ENCODE data around the gene SPTAN1. TPM values are rescaled to one million over a fixed set of nuclear protein-coding genes. Genes with fewer than 3 reads are reported as not detected.
"Not testable (repeated sequence)": the region's sequence is repeated elsewhere in the genome, so short reads cannot be mapped to it uniquely, and the experiment has no call there.

SPTAN1 gene
- total RNA-seq, 2 donors from 2014 or later, result 243 to 260 TPM

- H3K4me1 Mint-ChIP-seq (ENCODE audit: low read depth in 2 of 2), result peaks cover 25 to 30% of the 10 kb centered on the region in 2 donors
- no peaks in the 10 kb centered on the region for H3K36me3 Mint-ChIP-seq
- no peaks in the 10 kb centered on the region for H3K27me3 Mint-ChIP-seq
- no peaks in the 10 kb centered on the region for H3K9me3 Mint-ChIP-seq
- ATAC-seq (peak; percentile 92 to 97), DNase-seq (ENCODE audit: low spot score) (peak; percentile 73)
- peak overlapping the region; percentile 62 to 73 for H3K27ac Mint-ChIP-seq
- H3K4me3 Mint-ChIP-seq, result peak overlapping the region; percentile 76
Measured at GRCh38 chr9:128558431-128559310, 6.3 kb downstream of the SPTAN1 start.

GRCh38 chr9:128565578-128565977, 13.2 kb downstream of the SPTAN1 start:
- Mint-ChIP-seq H3K4me1 (ENCODE audit: low read depth in 2 of 2) (peaks cover 7 to 18% of the 10 kb centered on the region in 2 donors), H3K27ac (no peak overlapping the region), H3K9me3 (no peaks in the 10 kb centered on the region), H3K4me3 (no peak overlapping the region), H3K27me3 (no peaks in the 10 kb centered on the region), H3K36me3 (peaks cover 9% of the 10 kb centered on the region)
- ATAC-seq (no peak), DNase-seq (ENCODE audit: low spot score) (no peak)

GRCh38 chr9:128568470-128569078, 16.2 kb downstream of the SPTAN1 start:
- ATAC-seq, result no peak
- DNase-seq (ENCODE audit: low spot score), result no peak
- no peaks in the 10 kb centered on the region for H3K9me3 Mint-ChIP-seq
- no peak overlapping the region for H3K4me3 Mint-ChIP-seq
- no peaks in the 10 kb centered on the region for H3K27me3 Mint-ChIP-seq
- peak overlapping the region in 1 of 2 donors; percentile 6 for H3K27ac Mint-ChIP-seq
- H3K4me1 Mint-ChIP-seq (ENCODE audit: low read depth in 2 of 2), result peaks cover 7 to 24% of the 10 kb centered on the region in 2 donors
- peaks cover 17% of the 10 kb centered on the region for H3K36me3 Mint-ChIP-seq

DNA sequence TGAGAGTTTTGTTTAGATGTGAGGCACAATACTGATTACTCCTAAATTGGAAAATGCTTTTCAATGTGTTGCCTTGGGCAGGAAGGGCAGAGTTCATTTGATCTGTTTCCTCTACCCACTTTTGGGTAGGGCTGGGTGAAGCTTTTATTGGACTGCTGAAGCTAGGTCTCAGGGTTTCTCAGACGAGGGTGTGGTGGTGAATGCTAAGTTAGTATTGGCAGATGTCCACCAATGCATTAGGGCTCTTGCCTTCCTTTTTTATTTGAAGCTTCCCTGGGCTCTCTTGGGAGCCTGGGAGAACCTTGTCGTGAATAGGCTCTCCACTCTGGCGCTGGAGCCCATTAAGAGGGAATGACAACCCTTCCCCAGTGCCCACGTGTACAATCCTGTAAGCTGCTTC, 23.1 kb downstream of the SPTAN1 start:
- Mint-ChIP-seq H3K9me3 (no peaks in the 10 kb centered on the region), H3K27me3 (no peaks in the 10 kb centered on the region), H3K4me1 (ENCODE audit: low read depth in 2 of 2) (peaks cover 0 to 11% of the 10 kb centered on the region in 2 donors), H3K27ac (no peak overlapping the region), H3K4me3 (no peak overlapping the region), H3K36me3 (peaks cover 37% of the 10 kb centered on the region)
- no peak for DNase-seq (ENCODE audit: low spot score)
- ATAC-seq, result no peak

GRCh38 chr9:128575916-128576315, 23.5 kb downstream of the SPTAN1 start:
- DNase-seq (ENCODE audit: low spot score), result no peak
- Mint-ChIP-seq H3K9me3 (no peaks in the 10 kb centered on the region), H3K27ac (no peak overlapping the region), H3K4me3 (no peak overlapping the region), H3K4me1 (ENCODE audit: low read depth in 2 of 2) (peaks cover 0 to 11% of the 10 kb centered on the region in 2 donors), H3K36me3 (peaks cover 37% of the 10 kb centered on the region), H3K27me3 (no peaks in the 10 kb centered on the region)
- no peak for ATAC-seq

GRCh38 chr9:128577206-128577605, 24.8 kb downstream of the SPTAN1 start:
- Mint-ChIP-seq H3K4me3 (no peak overlapping the region), H3K27ac (no peak overlapping the region), H3K36me3 (peaks cover 35% of the 10 kb centered on the region), H3K27me3 (no peaks in the 10 kb centered on the region), H3K9me3 (no peaks in the 10 kb centered on the region), H3K4me1 (ENCODE audit: low read depth in 2 of 2) (peaks cover 0 to 9% of the 10 kb centered on the region in 2 donors)
- DNase-seq (ENCODE audit: low spot score) (no peak), ATAC-seq (no peak)

- Mint-ChIP-seq H3K4me3 (no peak overlapping the region), H3K27ac (no peak overlapping the region), H3K4me1 (ENCODE audit: low read depth in 2 of 2) (no peaks in the 10 kb centered on the region)
Measured at GRCh38 chr9:128579194-128579593, 26.8 kb downstream of the SPTAN1 start.

GRCh38 chr9:128580731-128581130, 28.3 kb downstream of the SPTAN1 start:
- Mint-ChIP-seq H3K27me3 (no peaks in the 10 kb centered on the region), H3K9me3 (no peaks in the 10 kb centered on the region), H3K4me3 (no peak overlapping the region), H3K27ac (no peak overlapping the region), H3K36me3 (peaks cover 47% of the 10 kb centered on the region), H3K4me1 (ENCODE audit: low read depth in 2 of 2) (no peaks in the 10 kb centered on the region)
- ATAC-seq, result no peak
- no peak for DNase-seq (ENCODE audit: low spot score)

More at GRCh38 chr9:128579194-128579593, 26.8 kb downstream of the SPTAN1 start:
- ATAC-seq (no peak), DNase-seq (ENCODE audit: low spot score) (no peak)
- Mint-ChIP-seq H3K27me3 (no peaks in the 10 kb centered on the region), H3K36me3 (peaks cover 51% of the 10 kb centered on the region), H3K9me3 (no peaks in the 10 kb centered on the region)

DNA sequence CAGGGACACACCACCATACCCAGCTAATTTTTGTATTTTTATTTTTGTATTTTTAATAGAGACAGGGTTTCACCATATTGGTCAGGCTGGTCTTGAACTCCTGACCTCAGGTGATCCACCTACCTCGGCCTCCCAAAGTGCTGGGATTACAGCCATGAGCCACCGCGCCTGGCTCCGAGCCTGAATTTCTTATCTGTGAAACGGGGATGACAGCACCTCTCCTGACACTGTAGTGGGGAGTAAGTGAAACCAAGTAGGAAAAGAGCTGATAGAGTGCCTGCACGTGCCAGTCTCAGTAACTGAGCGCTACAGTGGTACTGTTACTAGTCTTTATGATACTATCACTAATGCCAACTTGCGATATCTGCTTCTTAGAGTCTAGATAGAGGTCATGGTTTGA, 32.8 kb downstream of the SPTAN1 start:
- H3K4me1 Mint-ChIP-seq (ENCODE audit: low read depth in 2 of 2); H3K9me3 Mint-ChIP-seq; ATAC-seq; H3K27me3 Mint-ChIP-seq; DNase-seq (ENCODE audit: low spot score); H3K27ac Mint-ChIP-seq; H3K4me3 Mint-ChIP-seq: not testable (repeated sequence)
- H3K36me3 Mint-ChIP-seq, result peaks cover 37% of the 10 kb centered on the region

GRCh38 chr9:128586934-128587333, 34.5 kb downstream of the SPTAN1 start:
- peaks cover 39% of the 10 kb centered on the region for H3K36me3 Mint-ChIP-seq
- H3K4me3 Mint-ChIP-seq; DNase-seq (ENCODE audit: low spot score); H3K4me1 Mint-ChIP-seq (ENCODE audit: low read depth in 2 of 2); ATAC-seq; H3K9me3 Mint-ChIP-seq; H3K27me3 Mint-ChIP-seq: not testable (repeated sequence)
- H3K27ac Mint-ChIP-seq, result peak overlapping the region in 1 of 2 donors; percentile 65

DNA sequence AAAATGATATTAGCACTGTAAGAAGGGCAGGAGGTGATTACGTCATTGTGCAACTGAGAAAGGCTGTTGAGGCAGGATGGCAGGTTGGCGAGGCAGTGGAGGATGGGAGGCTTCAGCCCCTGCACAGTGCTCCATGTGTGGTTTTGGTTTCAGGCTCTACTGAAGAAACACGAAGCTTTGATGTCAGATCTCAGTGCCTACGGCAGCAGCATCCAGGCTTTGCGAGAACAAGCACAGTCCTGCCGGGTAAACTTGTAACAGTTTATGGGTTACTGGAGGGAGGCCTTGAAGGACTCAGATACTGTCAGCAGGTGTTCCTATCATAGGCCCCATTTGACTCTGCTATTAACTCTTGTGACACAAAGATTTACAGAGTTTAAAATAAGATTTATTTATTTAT, 35.1 kb downstream of the SPTAN1 start:
- H3K27me3 Mint-ChIP-seq, result no peaks in the 10 kb centered on the region
- H3K4me1 Mint-ChIP-seq (ENCODE audit: low read depth in 2 of 2), result peaks cover 0 to 3% of the 10 kb centered on the region in 2 donors
- DNase-seq (ENCODE audit: low spot score) (no peak), ATAC-seq (peak; percentile 28 to 82)
- H3K27ac Mint-ChIP-seq, result peak overlapping the region in 1 of 2 donors; percentile 65
- no peaks in the 10 kb centered on the region for H3K9me3 Mint-ChIP-seq
- H3K4me3 Mint-ChIP-seq, result no peak overlapping the region
- H3K36me3 Mint-ChIP-seq, result peaks cover 38% of the 10 kb centered on the region

GRCh38 chr9:128588581-128589233, 36.3 kb downstream of the SPTAN1 start:
- no peak overlapping the region for H3K4me3 Mint-ChIP-seq
- H3K9me3 Mint-ChIP-seq, result no peaks in the 10 kb centered on the region
- ATAC-seq, result no peak
- no peak overlapping the region for H3K27ac Mint-ChIP-seq
- peaks cover 0 to 3% of the 10 kb centered on the region in 2 donors for H3K4me1 Mint-ChIP-seq (ENCODE audit: low read depth in 2 of 2)
- peaks cover 27% of the 10 kb centered on the region for H3K36me3 Mint-ChIP-seq
- H3K27me3 Mint-ChIP-seq, result no peaks in the 10 kb centered on the region
- no peak for DNase-seq (ENCODE audit: low spot score)

DNA sequence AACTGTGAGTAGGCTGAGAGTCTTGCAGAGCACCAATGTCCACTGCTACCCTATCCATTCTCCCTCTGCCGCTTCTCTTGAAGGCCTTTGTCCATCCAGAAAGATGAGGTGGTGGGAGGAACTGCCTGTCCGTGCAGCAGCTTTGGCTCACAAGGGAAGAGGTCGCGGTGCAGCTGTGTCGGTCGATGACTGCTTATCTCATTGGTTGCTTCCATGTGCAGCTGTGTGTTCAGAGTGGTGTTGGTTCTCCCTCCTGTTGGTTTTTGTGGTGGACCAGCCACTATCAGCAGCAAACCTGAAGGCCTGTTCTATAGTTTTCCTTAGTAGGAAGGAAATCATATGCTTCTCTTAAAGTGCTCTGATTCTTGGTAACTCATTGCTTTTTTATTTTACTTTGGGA, 40.7 kb downstream of the SPTAN1 start:
- no peak for ATAC-seq
- no peaks in the 10 kb centered on the region for H3K27me3 Mint-ChIP-seq
- no peaks in the 10 kb centered on the region for H3K9me3 Mint-ChIP-seq
- H3K4me3 Mint-ChIP-seq, result no peak overlapping the region
- DNase-seq (ENCODE audit: low spot score), result no peak
- H3K36me3 Mint-ChIP-seq, result peaks cover 13% of the 10 kb centered on the region
- H3K27ac Mint-ChIP-seq, result no peak overlapping the region
- no peaks in the 10 kb centered on the region for H3K4me1 Mint-ChIP-seq (ENCODE audit: low read depth in 2 of 2)

GRCh38 chr9:128593856-128594255, 41.5 kb downstream of the SPTAN1 start:
- Mint-ChIP-seq H3K4me1 (ENCODE audit: low read depth in 2 of 2) (no peaks in the 10 kb centered on the region), H3K27me3 (no peaks in the 10 kb centered on the region), H3K9me3 (no peaks in the 10 kb centered on the region), H3K36me3 (peaks cover 18% of the 10 kb centered on the region), H3K4me3 (no peak overlapping the region), H3K27ac (no peak overlapping the region)
- DNase-seq (ENCODE audit: low spot score) (no peak), ATAC-seq (no peak)

Data from natural killer cell treated with Interleukin-12 subunit alpha and Interleukin-12 subunit beta and Interleukin-15 and Interleukin-18, amount 100 ng/mL, for 72 hours (primary cell).